ENCODE data around the gene FAM78A.

The FAM78A gene

DNA sequence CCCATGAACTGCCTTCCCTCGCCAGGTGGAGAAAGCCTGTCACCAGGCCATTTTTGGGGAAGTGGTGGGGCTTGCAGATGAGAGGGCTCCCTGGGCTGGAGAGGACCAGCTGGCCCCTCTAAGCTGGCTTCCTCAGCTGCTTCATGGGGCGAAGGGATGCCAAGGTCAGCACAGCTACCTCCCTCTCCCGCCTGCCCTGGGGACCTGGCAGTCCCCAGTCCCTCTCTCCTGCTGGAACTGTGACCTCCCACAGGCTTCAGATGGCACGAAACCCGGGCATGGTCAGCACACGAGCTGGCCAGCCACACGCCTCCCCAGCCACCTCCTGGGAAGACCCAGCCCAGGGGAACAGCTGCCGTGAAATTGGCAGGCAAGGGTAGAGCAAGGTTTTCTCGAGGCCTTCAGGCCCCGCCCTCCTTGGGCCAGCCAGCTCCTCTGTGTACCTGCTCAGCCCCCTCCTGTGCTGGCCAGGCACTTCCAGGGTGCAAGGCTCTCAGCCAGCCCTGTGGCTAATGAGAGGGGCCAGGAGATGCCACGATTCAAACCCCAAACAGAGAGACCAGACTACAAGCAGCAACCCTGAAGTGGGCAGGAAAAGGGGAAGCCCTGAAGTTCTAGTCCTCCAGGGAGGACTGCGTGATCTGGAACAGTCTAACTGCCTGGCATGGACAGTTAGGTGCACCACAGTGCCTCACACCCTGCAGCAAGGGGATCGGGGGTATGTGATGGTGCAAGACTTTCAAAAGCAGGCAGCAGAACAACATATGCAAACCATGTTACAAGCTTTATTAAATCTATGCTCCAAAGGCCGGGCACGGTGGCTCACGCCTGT is 26.1 kb upstream of the FAM78A start:
- no peak for DNase-seq (ENCODE audit: low read depth)

DNA sequence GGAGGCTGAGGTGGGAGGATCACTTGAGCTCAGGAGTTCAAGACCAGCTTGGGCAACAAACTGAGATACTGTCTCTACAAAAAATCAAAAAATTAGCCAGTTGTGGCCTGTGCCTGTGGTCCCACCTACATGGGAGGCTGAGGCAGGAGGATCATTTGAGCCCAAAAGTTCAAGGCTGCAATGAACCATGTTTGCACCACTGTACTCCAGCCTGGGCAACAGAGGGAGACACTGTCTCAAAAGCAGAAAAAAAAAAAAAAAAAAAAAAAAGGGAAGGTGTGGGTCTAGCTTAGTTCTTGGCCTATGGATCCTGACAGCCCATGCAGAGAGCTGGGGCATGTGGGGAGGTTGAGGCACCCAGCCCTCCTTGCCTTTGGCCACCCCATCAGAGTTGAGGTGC is 24.1 kb upstream of the FAM78A start:
- DNase-seq (ENCODE audit: low read depth) = no peak

DNA sequence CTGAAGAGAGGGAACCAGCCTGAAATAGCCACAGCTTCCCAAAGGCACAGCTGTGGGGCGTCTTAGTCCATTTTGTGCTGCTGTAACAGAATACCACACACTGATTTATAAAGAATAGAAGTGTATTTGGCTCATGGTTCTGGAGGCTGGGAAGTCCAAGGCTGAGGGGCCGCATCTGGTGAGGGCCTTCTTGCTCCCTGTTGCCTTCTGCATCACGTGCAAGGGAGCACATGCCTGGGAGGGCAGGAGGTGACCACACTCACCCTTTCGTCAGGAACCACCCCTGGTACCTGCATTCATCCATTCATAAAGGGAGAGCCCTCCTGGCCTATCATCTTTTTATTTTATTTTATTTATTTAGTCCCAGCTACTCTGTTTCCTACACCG is 23.6 kb upstream of the FAM78A start:
- DNase-seq (ENCODE audit: low read depth) = no peak

DNA sequence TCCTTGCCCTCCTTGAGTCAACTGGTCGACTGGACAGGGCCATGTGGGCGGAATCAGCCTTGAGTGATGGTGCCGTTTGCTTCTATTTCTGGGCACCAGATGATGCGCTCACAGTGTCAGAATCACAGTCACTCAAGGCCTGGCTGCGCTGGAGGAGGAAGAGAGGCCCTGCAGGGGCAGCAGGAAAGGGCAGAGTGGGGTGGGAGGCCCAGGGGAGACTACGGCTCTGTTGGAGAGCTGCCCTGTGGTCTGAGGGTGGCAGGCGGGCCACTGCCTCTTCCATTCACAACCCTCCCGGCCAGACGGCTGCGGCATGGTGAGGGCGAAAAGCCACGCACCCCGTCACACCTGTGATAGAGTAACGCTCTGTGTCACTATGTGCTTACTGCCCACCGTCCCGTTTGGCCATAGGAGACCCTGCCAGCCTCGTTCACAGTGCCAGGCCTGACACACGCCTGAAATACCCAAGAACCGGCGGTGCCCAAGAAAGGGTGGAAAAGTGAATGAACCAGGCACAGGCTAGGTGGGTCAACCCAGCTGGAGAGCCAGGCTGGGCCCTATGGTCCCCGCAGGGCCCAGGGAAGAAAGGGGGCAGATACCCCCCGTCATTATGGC is 23.1 kb upstream of the FAM78A start:
- no peak for DNase-seq (ENCODE audit: low read depth)

DNA sequence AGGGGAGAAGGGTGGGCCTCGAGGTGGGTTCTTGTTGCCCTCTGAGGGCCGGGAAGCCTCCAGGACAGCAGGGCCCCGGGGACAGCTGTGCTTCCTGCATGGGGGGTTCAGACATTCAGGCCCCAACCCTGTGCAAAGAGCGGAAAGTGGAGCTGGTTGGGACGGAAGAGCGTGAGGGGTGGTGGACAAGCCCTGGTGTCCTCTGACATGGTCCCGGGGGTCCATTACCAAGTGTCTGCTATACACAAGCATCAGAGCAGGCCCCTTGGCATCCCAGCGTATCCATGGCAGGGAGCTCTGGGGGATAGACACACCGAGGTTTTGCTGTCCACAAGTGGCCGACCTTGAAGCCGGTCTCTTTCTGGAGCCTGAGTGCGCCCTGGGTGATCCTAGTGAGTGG is 22.5 kb upstream of the FAM78A start:
- DNase-seq (ENCODE audit: low read depth) = no peak

DNA sequence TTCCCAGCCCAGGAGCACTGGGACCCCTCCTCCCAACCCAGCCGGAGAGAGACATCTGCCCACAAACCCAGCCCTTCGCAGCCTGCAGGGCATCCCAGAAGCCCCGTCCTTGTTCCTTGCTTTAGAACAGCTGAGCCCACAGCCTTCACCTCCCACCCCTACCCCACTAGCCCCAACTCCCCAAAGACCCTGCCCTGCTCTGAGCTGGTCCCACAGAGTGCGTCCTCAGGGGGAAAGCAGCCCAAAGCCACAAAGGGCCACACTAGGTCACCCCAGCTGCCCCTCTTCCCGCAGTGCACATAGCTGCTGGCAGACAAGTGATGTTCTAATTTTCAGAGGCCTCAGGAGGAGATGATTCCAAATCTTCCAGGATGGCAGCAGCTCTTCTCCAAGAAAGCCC is 22.0 kb upstream of the FAM78A start:
- DNase-seq (ENCODE audit: low read depth) = no peak

DNA sequence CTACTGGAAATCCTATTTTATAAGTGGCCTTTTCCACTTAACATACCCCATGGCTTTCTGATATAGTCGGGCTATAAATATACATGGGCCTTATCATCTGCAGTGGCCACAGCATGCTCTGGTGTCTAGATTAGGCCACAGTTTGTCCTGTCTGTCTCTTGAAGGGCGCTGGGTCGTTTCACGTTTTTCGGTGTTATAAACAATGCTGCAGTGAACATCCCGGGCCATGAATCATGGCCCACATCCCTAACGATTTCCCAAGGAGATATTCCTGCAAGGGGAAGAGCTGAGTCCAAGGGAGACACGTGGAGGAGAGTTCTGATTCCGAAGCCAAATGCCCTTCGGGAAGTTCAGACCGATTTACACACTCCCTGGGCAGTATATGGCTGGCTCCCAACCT is 21.6 kb upstream of the FAM78A start:
- no peak for DNase-seq (ENCODE audit: low read depth)

DNA sequence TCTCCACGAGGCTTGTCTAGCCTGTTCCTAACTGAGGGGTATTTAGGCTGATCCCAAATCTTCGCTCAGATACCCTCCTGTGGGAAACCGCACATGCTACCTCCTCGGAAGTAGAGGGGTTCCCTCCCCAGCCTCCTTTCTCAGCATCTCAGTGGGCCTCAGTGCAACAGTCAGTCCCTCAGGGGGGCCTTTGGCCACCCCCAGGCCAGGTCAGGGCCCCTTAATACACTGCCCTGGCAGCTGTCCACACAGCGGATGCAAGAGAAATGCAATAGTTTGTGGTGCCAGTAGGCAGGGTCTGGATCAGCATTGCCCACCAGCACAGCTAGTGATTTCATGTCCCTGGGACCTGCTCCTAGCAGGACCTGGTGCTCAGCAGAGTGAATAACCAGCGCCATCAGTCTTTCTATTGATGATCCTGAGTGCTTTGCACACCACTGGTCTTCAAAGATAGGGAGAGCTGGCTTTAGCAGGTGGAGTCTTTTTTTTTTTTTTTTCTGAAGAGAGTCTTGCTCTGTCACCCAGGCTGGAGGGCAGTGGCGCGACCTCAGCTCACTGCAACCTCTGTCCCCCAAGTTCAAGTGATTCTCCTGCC is 20.7 kb upstream of the FAM78A start:
- DNase-seq (ENCODE audit: low read depth) = no peak

DNA sequence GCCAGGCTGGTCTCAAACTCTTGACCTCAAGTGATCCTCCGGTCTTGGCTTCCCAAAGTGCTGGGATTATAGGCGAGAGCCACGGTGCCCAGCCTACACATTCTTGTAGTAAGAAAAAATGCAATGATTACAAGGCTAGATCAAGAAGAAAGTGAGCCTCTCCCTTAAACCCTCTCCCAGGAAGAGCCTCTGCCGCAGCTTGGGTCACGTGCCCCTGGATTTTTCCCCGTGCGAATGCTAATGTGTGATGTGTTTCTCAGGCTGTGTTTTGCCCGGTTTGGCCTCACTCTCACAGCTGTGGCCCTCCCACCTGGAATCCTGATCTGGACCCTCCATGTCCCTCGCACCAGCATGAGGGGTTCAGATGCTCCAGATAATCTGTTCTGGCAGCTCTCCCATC is 20.1 kb upstream of the FAM78A start:
- no peak for DNase-seq (ENCODE audit: low read depth)

DNA sequence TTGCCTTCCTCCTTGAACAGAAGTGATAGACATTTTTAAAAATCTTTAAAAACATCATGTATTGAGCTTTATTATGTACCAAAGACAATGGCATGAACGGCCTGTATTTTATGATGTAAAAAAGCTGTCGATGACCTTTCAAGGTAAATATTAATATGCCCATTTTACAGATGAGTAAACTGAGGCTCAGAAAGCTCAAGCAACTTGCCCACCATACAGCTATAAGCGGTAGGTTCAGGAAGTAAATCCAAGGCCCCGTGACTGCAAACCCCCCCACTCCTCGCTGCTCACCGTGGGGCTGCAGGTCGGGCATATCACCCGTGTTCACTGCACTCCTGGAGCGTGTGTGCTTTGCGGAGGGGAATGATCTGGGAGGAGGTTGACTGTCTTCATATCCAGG is 16.6 kb upstream of the FAM78A start:
- DNase-seq (ENCODE audit: low read depth) = no peak

DNA sequence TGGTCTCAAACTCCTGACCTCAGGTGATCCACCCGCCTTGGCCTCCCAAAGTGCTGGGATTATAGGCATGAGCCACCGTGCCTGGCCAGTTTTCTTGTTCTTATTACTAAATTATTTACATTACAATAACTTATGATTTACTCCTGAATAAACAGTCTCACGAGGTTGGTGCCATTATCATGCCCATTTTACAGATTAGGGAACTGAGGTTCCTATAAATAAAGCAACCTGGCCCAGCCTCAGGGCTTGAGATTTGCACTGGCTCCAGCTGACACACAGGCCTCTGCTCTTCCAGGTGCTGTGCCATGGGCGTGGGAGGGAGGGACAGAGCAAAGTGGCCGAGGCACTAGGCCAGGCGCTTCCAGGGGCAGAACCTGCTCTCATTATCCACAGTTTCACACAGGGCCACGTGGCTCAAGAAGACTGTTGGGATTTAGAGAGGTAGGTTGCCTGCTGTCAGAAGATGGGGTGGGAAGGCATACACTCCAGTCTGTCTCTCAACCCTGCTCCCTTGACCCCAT is 15.5 kb upstream of the FAM78A start:
- no peak for DNase-seq (ENCODE audit: low read depth)

DNA sequence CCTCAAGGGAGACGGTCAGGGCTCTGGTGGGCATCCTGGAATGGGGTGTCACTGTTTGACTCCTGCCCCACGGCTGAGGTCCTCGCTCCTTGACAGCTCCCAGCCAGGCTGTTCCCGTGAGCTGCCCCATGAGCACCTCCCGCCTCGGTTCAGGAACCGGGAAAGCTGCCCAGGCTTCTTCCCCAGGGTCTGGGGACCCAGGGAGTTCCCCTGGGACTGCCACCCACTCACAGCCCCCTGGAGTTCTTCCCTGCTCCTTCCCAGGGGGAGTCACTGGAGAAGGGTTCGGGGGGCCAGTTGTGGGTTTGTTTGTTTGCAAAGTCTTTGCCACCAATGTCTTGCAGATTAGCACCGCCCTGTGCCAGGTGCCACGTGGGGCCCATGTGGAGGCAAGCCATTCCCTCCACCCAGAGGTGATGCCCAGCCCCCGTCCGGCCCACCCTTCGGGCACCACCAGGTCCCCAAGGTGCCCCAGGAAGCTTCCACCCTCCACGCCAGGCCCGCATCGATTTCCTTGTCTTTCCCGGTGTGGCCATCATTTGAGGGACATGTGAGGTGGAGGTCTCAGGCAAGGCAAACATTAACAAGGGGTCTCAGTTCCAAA is 14.6 kb upstream of the FAM78A start:
- DNase-seq (ENCODE audit: low read depth) = no peak

DNA sequence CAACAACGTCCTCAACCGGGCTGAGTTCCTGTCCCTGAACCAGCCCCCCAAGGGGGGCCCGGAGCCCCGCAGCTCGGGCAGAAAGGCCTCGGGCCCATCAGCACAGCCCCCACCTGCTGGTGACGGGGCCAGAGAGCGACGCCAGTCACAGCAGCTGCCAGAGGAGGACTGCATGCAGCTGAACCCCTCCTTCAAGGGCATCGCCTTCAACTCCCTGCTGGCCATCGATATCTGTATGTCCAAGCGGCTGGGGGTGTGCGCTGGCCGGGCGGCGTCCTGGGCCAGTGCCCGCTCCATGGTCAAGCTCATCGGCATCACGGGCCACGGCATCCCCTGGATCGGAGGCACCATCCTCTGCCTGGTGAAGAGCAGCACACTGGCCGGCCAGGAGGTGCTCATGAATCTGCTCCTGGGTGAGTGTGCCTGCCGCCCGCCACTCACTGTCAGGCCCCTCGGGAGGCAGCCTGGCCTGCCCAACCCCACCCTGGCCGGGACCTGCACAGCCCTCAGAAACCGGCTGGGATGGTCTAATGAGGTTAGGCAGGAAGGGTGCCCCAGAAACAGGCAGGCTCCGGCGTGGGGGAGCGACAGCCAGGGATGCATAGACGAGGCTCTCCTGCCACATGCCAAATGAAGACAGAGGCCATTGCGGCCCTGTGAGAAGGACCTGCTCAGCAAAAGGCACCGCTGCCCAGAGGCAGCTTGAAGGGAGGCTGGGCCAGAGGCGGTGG is 13.9 kb upstream of the FAM78A start:
- DNase-seq (ENCODE audit: low read depth) = no peak

DNA sequence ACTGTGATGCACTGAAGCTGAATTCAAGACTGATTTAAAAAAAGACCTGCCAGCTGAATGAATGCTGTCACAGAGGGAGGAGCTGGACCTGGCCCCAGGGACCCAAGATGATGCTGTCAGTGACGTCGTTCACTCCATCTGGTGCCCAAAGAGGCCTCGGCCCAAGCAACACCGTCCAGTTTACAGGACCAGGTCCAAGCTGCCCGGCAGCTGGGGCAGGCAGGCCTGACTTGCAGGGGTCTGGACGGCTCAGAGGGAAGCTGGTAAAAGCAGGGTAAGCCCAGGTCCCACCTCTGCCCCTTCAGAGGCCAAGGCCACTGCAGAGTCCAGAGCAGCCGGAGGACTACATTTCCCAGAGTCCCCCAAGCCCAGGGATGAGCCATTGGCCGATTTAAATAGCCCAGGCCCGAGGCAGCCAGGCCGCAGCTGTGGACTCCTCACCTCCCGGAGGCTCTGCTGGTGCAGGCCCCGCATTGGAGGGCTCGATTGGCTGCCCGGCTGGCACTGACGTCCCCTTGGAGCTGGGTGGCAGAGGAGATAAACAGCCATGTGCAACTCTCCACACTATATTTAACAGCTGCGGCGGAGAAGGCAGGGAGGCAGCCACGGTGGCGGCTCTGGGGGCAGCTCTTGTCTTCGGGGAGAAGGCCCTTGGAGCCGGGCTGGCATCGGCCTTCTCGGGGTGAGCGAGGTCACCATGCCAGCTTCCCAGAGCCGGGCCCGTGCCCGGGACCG is 13.2 kb upstream of the FAM78A start, which contains the start of gene PLPP7:
Gene PLPP7 (plus strand): TSS at position 423 of the 735 bp plus-strand sequence. CDS start 275 bp downstream, at position 698.
- no peak for DNase-seq (ENCODE audit: low read depth)

DNA sequence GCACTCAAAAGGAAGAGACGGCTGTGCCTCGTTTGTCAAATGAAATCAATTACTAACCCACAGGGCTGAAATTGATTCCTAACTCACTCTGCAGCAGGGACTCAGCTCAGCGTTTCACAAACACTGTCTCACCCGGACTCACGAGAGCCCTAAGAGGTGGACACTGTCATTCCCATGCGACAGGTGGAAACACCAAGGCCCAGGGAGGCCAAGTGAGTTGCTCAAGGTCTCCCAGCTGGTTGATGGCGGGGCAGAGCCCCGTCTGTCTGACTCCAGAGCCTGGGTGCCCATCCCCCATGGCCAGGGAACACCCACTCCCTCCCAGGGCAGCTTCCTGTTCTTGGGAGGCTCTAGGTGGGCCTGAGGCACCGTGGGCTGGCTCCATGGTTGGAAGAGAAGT is 11.9 kb upstream of the FAM78A start:
- no peak for DNase-seq (ENCODE audit: low read depth)

DNA sequence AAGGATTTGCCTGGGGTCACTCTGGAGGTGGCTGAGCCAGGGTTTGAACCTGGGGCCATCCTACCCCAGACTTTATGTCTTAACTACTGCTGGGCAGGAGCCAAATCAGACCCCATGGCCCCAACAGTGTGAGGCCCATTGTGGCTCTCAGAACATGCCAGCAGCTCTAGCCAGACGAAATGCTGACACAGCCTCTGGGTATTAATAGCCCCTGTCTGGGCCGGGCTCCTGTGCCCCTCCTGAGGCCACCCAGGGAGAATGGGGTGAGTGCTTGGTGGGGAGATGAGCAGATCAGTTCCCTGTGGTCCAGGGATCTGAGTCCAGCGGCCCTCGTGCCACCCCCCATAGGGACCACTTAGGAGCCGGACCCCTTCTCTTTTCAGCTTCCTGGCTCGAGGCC is 11.0 kb upstream of the FAM78A start:
- DNase-seq (ENCODE audit: low read depth) = no peak

DNA sequence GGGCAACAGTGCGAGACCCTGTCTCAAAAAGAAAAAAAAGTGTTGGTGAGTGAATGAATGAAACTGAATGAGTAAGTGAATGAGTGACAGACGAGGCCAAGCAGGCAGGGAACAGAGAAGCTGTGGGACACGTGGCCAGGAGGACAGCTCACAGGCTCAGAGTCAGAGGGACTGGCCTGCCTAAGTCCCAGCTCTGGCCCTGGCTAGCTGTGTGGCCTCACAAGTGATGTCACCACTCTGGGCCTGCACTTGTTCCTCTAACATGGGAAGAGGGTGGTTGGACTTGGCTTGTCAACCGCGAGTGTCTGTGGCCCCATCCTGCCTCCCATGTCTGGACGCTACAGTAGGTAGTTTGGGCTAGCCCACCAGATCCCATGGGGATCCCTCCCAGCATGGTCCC is 8.5 kb upstream of the FAM78A start:
- DNase-seq (ENCODE audit: low read depth) = no peak

DNA sequence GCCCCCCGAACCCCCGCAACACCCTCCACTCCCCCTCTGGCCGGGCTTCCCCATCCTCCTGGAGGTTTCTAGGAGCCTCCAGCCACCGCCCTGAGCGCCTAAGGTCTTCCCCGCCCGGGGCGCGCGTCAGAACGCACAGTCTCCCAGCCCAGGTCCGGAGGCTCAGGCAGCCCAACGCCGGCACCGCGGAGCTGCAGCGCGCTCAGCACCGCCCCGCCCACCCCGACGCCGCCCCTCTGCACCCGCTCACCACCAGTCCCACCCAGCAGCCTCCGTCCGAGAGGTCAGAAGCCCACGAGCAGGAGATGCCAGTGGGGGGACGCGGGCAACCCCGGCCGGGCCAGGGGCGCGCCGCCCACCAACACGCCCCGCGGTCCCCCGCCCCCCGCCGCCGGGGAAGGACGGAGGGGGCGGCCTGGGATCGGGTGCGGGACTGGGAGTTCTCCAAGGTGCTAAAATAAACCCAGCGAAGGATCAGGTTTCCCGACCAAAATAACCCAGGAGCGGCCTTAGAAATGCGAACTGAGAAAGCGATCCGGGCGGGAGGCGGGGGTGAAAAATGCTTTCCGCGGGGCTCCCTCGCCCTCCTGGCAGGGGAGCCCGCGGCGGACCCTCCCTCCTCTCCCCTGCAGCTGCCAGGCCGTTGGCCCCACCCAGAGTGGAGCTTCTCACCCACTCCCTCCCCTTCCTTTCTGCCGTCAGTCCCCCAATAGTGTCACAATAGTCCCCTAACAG is 6.5 kb upstream of the FAM78A start:
- DNase-seq (ENCODE audit: low read depth) = no peak

DNA sequence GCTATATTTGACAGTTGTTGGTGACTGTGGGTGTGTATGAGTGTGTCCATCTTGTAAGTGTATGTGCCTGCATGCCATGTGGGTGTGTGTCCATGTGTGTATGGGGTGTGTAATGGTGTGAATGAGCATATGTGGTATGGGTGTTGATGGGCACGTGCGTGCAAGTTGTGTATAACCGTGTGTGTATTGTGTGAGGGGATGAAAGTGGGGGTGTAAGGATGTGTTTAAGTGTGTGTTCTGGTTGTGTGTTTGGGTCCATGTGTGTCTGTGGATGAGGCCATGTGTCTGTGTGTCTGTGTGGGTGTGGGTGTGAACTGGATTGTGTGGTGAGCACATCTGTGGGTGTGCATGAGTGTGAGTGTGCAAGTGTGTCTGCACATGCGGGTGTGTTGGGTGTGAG is 5.9 kb upstream of the FAM78A start:
- DNase-seq (ENCODE audit: low read depth) = no peak

DNA sequence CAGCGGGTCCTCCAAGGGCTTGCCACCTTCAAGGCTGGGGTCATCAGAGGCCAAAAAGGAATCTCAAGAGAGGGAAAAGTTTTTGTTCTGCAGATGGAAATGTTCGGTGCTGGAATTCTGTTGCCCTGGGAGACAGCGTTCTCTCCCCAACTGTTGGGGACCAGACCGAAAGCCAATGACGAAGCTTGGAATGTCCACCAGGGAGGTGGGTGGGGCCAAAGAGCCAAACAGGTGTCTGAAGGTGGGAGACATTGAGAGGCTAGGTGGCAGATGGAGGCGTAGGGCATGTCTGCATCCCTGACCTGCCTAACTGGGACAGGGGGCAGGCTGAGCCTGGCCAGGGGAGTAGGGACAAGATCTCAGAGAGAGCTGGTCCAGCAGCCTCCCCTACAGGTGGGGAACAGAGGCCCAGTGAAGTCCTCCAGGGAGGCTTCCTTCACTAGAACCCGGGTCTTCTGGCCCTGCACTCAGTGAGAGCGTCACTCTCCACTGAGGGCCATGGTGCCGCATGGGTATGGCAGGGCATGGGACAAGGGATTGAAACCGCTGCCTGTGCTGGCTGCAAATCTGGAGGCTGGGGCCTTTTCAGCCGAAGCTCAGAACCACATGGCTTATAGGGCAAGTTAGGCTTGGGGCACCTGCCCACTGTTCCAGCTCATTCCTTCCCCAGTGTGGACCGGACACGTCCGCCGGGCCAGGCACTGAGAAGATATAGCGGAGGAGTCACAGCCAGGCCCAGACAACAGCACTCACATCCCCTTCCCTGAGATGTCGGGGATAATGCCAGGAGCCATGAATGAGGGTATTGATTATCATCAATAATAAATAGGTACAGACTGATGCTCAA is 5.0 kb upstream of the FAM78A start:
- DNase-seq (ENCODE audit: low read depth) = no peak
